Measurements from ENCODE around the gene ARHGEF19.
"Not testable (repeated sequence)": the region's sequence is repeated elsewhere in the genome, so short reads cannot be mapped to it uniquely, and the experiment has no call there.

ARHGEF19 gene

GRCh38 chr1:16212251-16212961, at the start of gene ARHGEF19:
Gene ARHGEF19 (minus strand): TSS chr1:16212652. CDS start chr1:16209054, 3,598 bp downstream.
- Mint-ChIP-seq H3K36me3 (no peaks in the 10 kb centered on the region), H3K27ac (no peak within 1 kb of the TSS), H3K4me3 (no peak within 1 kb of the TSS), H3K27me3 (no peaks in the 10 kb centered on the region), H3K9me3 (ENCODE audit: low read depth) (no peaks in the 10 kb centered on the region), H3K4me1 (ENCODE audit: low read depth) (peaks cover 13% of the 10 kb centered on the region)

DNA sequence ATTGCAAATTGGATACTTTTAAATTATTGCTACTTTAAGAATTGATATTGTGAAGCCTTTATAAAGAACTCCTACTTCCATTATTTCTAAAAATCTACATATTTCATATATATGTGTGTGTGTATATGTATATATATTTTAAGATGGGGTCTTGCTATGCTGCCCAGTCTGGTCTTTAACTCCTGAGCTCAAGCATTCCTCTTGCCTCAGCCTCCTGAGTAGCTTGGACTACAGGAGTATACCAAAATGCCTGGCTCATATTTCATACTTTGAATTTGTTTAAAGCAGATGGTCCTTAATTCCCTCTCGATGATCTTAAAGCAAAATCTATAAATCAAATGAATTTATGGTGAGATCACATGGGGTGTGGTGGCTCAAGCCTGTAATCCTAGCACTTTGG, 49.6 kb upstream of the ARHGEF19 start:
- no peaks in the 10 kb centered on the region for H3K9me3 Mint-ChIP-seq (ENCODE audit: low read depth)
- no peak overlapping the region for H3K4me3 Mint-ChIP-seq
- H3K27ac Mint-ChIP-seq, result no peak overlapping the region
- no peaks in the 10 kb centered on the region for H3K36me3 Mint-ChIP-seq
- no peaks in the 10 kb centered on the region for H3K27me3 Mint-ChIP-seq
- H3K4me1 Mint-ChIP-seq (ENCODE audit: low read depth), result peaks cover 11% of the 10 kb centered on the region

- H3K27ac Mint-ChIP-seq, result no peak overlapping the region
- H3K36me3 Mint-ChIP-seq, result no peaks in the 10 kb centered on the region
- H3K27me3 Mint-ChIP-seq, result no peaks in the 10 kb centered on the region
- H3K4me1 Mint-ChIP-seq (ENCODE audit: low read depth), result peaks cover 3% of the 10 kb centered on the region
- no peak overlapping the region for H3K4me3 Mint-ChIP-seq
- H3K9me3 Mint-ChIP-seq (ENCODE audit: low read depth), result no peaks in the 10 kb centered on the region
Observed at GRCh38 chr1:16260814-16261213, 48.4 kb upstream of the ARHGEF19 start.

DNA sequence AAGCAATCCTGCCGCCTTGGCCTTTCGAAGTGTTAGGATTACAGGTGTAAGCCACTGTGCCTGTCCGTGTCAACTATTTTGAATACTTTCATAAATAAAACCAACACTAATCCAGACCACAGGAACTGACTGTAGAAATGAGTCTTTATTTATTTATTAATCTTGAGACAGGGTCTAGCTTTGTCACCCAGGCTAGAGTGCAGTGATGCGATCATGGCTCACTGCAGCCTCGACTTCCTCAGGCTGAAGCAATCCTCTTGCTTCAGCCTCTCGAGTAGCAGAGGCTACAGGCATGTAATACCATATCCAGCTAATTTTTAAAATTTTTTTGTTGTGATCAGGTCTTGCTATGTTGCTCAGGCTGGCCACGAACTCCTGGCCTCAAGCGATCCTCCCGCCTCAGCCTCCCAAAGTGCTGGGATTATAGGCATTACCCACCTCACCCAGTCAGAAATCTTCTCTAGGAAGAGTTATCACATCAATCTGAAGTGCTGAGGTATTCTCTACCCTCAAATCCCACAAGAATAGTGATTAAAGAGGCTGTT, 46.2 kb upstream of the ARHGEF19 start:
- Mint-ChIP-seq H3K36me3 (no peaks in the 10 kb centered on the region), H3K27me3 (no peaks in the 10 kb centered on the region), H3K27ac (no peak overlapping the region), H3K4me3 (no peak overlapping the region), H3K9me3 (ENCODE audit: low read depth) (no peaks in the 10 kb centered on the region), H3K4me1 (ENCODE audit: low read depth) (no peaks in the 10 kb centered on the region)

GRCh38 chr1:16257968-16258367, 45.5 kb upstream of the ARHGEF19 start:
- no peaks in the 10 kb centered on the region for H3K36me3 Mint-ChIP-seq
- H3K4me3 Mint-ChIP-seq, result no peak overlapping the region
- no peaks in the 10 kb centered on the region for H3K27me3 Mint-ChIP-seq
- H3K9me3 Mint-ChIP-seq (ENCODE audit: low read depth), result no peaks in the 10 kb centered on the region
- no peak overlapping the region for H3K27ac Mint-ChIP-seq
- no peaks in the 10 kb centered on the region for H3K4me1 Mint-ChIP-seq (ENCODE audit: low read depth)

DNA sequence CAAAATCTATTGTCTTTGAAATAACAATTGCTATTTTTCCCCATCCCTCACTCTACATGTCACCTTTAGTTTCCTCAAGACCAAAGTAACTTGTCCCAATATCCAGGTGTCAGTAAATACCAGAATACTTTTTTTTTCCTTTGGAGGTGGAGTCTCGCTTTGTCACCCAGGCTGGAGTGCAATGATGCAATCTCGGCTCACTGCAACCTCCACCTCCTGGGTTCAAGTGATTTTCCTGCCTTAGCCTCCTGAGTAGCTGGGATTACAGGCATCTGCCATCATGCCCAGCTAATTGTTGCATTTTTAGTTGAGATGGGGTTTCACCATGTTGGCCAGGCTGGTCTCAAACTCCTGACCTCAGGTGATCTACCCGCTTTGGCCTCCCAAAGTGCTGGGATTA, 45.1 kb upstream of the ARHGEF19 start:
- not testable (repeated sequence) for H3K27me3 Mint-ChIP-seq; H3K27ac Mint-ChIP-seq; H3K4me1 Mint-ChIP-seq (ENCODE audit: low read depth); H3K36me3 Mint-ChIP-seq; H3K4me3 Mint-ChIP-seq; H3K9me3 Mint-ChIP-seq (ENCODE audit: low read depth)

DNA sequence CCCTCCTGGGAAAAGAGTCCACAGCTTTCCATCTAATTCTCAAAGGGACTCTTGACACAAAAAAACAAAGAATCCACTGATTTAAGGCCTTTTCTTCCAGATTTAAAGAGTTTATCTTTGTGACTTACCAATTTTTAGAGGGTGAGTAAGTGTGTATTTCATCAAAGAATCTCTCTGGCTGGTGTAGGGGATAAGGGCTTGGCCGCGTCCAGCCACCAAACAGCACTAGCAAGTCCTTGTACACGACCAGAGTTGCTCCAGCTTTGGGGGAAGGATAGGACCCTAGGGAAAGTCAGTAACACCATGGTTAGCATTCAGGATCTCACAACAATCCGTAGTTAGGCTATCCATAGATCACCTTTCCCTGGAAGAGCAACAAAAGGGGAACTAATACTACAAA, 44.0 kb upstream of the ARHGEF19 start:
- Mint-ChIP-seq H3K4me3 (no peak overlapping the region), H3K27me3 (no peaks in the 10 kb centered on the region), H3K4me1 (ENCODE audit: low read depth) (no peaks in the 10 kb centered on the region), H3K9me3 (ENCODE audit: low read depth) (no peaks in the 10 kb centered on the region), H3K36me3 (no peaks in the 10 kb centered on the region), H3K27ac (peak overlapping the region; percentile 66)

DNA sequence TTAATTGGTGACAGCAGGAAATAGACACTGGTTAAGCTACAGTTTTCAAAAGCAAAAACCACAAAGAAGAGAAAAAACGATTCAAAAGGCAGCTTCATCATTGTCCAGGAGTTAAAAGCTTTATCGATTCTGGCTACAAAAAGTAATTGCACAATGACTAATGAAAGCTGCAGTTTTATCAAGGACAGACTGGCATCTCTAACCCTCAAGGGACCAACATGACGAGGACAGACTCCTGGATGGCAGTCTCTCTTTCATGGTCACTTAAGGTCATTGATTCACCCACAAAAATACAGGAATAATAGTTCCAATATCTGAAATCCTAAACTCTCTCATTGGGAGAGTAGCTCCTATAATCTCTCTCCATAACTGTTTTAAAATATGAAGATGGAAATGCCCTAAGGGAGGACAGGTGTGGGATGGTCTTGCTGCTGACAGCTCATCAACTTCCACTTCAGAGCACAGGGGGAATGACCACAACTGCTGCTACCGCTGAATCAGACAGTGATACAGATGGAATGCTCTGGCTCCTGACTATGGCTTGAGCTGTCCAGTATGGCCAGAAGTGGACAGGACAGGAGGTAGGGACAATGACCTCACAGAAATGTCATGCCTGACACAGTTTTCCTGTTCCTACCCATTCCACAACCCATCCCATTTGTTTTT, 41.9 kb upstream of the ARHGEF19 start:
- Mint-ChIP-seq H3K4me3 (no peak overlapping the region), H3K36me3 (no peaks in the 10 kb centered on the region), H3K4me1 (ENCODE audit: low read depth) (peaks cover 8% of the 10 kb centered on the region), H3K27ac (peak overlapping the region; percentile 75), H3K27me3 (no peaks in the 10 kb centered on the region), H3K9me3 (ENCODE audit: low read depth) (no peaks in the 10 kb centered on the region)

- no peaks in the 10 kb centered on the region for H3K36me3 Mint-ChIP-seq
Observed at GRCh38 chr1:16253332-16253922, 41.0 kb upstream of the ARHGEF19 start.

GRCh38 chr1:16252912-16253311, 40.5 kb upstream of the ARHGEF19 start:
- Mint-ChIP-seq H3K4me3 (no peak overlapping the region), H3K36me3 (no peaks in the 10 kb centered on the region), H3K27ac (no peak overlapping the region), H3K27me3 (no peaks in the 10 kb centered on the region), H3K4me1 (ENCODE audit: low read depth) (peaks cover 19% of the 10 kb centered on the region), H3K9me3 (ENCODE audit: low read depth) (no peaks in the 10 kb centered on the region)

More at GRCh38 chr1:16253332-16253922, 41.0 kb upstream of the ARHGEF19 start:
- Mint-ChIP-seq H3K27ac (peak overlapping the region; percentile 75), H3K4me1 (ENCODE audit: low read depth) (peaks cover 18% of the 10 kb centered on the region), H3K9me3 (ENCODE audit: low read depth) (no peaks in the 10 kb centered on the region), H3K27me3 (no peaks in the 10 kb centered on the region), H3K4me3 (no peak overlapping the region)

DNA sequence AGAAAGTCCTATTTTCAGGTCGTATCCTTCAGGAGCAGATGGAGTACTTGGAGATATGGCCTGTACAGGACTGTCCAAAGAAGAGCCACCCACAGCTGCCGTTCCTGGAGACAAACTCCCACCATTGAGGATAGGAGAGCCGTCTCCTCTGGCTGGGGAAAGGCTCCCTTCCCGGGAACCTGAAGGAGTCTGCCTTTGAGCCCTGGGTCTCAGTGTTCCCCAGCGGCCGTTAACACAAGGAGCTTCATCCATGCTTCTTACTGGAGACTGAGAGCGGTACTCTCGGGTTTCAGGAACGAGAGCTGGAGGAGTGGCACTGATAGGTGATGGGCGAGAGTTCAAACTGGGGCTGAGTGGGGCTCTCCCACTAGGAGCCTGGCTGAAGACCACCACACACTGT, 38.9 kb upstream of the ARHGEF19 start:
- Mint-ChIP-seq H3K27me3 (no peaks in the 10 kb centered on the region), H3K27ac (no peak overlapping the region), H3K4me1 (ENCODE audit: low read depth) (peaks cover 19% of the 10 kb centered on the region), H3K4me3 (no peak overlapping the region), H3K9me3 (ENCODE audit: low read depth) (no peaks in the 10 kb centered on the region), H3K36me3 (no peaks in the 10 kb centered on the region)

GRCh38 chr1:16250524-16251251, 38.2 kb upstream of the ARHGEF19 start:
- H3K27ac Mint-ChIP-seq, result no peak overlapping the region
- H3K4me3 Mint-ChIP-seq, result no peak overlapping the region
- H3K36me3 Mint-ChIP-seq, result no peaks in the 10 kb centered on the region
- no peaks in the 10 kb centered on the region for H3K27me3 Mint-ChIP-seq
- H3K4me1 Mint-ChIP-seq (ENCODE audit: low read depth), result peaks cover 19% of the 10 kb centered on the region
- no peaks in the 10 kb centered on the region for H3K9me3 Mint-ChIP-seq (ENCODE audit: low read depth)

DNA sequence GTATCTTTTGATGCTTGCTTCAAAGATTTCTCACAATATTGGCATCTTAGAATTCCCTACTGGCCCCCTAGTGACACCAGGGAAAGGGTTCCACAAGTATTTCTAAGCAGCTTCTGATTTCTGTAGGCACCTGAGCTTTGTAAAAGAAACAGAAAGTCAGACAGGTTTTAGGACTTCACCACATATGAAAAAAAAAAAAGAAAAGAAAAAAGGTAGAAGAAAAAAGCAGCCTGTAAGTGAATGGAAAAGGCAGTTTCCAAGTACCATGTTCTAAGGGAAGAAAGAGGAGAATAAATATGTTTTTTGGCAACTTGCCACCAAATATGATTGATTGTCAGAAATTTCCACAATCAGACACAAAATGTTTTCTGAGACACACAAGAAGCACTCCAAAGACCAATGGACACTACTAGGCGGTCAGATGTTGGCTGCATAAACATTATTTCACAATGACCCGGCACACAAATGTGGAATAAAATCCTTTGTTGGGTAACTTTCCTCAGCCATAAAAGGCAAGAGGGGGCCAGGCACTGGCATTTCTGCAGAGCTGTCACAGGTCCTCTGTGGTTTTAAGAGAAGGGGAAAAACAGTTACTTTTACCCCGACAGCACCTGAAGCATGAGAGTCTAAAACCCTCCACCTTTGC, 37.3 kb upstream of the ARHGEF19 start:
- Mint-ChIP-seq H3K4me3 (no peak overlapping the region), H3K9me3 (ENCODE audit: low read depth) (no peaks in the 10 kb centered on the region), H3K4me1 (ENCODE audit: low read depth) (peaks cover 19% of the 10 kb centered on the region), H3K36me3 (no peaks in the 10 kb centered on the region), H3K27me3 (no peaks in the 10 kb centered on the region), H3K27ac (peak overlapping the region; percentile 6)

GRCh38 chr1:16248603-16249516, 36.4 kb upstream of the ARHGEF19 start:
- Mint-ChIP-seq H3K4me3 (no peak overlapping the region), H3K27ac (peak overlapping the region; percentile 30), H3K4me1 (ENCODE audit: low read depth) (peaks cover 22% of the 10 kb centered on the region), H3K9me3 (ENCODE audit: low read depth) (no peaks in the 10 kb centered on the region), H3K27me3 (no peaks in the 10 kb centered on the region), H3K36me3 (no peaks in the 10 kb centered on the region)

All from activated naive CD8-positive, alpha-beta T cell (primary cell).